H1 (cell line): ENCODE results near the gene FOXL2NB. TPM values are rescaled to one million over a fixed set of nuclear protein-coding genes. Genes with fewer than 3 reads are reported as not detected.
A peak's percentile ranks its signal among the peaks of the same experiment; 100 is the strongest.

Source experiments
- CTCF ChIA-PET: fragments of 300-600 bp; sonication (Branson Sonifier 250); formaldehyde crosslinking; loops from one replicate; lab custom pipeline; 2021; ENCODE audit not compliant: partially characterized antibody; lab: Charles Lee
- POLR2A ChIA-PET: fragments of 300-600 bp; sonication (Branson Sonifier 250); formaldehyde crosslinking; loops from one replicate; lab custom pipeline; 2021; ENCODE audit warnings: inconsistent platforms; ENCODE audit not compliant: partially characterized antibody; lab: Charles Lee
- DNase-seq, 2 experiments: peaks; one replicate each; pipeline versions ENCODE4 v3.0.0 to v3.0.0-alpha.2; 2010 to 2022; ENCODE audit warnings: low spot score in 2 of 2, low read depth in 1 of 2, mixed read lengths in 1 of 2
- FAIRE-seq: peaks from 2 replicates; lab custom pipeline; 2011; peaks lifted over from hg19 to GRCh38; lab: Jason Lieb, UNC
- H2AFZ ChIP-seq: 2 replicates; pipeline ENCODE4 v1.8.1; 2012; ENCODE audit warnings: low read length, inconsistent platforms
- H2AK5ac ChIP-seq: 2 replicates; pipeline ENCODE4 v1.6.1; 2013; ENCODE audit warnings: low read depth, low read length
- H2BK120ac ChIP-seq: replicated peaks from 2 replicates; pipeline ENCODE3; 2013; ENCODE audit warnings: low read depth, low read length, inconsistent platforms
- H2BK12ac ChIP-seq: 2 replicates; pipeline ENCODE4 v1.6.1; 2013; ENCODE audit warnings: low read depth, low read length
- H2BK15ac ChIP-seq: 2 replicates; pipeline ENCODE4 v1.6.1; 2013; ENCODE audit warnings: low read length
- H2BK20ac ChIP-seq: 2 replicates; pipeline ENCODE4 v1.6.1; 2013; ENCODE audit warnings: low read length
- H2BK5ac ChIP-seq: 2 replicates; pipeline ENCODE4 v1.6.1; 2013; ENCODE audit warnings: low read depth, low read length
- H3K14ac ChIP-seq: 2 replicates; pipeline ENCODE4 v1.6.1; 2013; ENCODE audit warnings: inconsistent platforms; ENCODE audit not compliant: insufficient read length
- H3K18ac ChIP-seq: 2 replicates; pipeline ENCODE4 v1.6.1; 2013; ENCODE audit warnings: low read length; ENCODE audit errors: extremely low read depth
- H3K23ac ChIP-seq: 2 replicates; pipeline ENCODE4 v1.6.1; 2013; ENCODE audit warnings: inconsistent platforms; ENCODE audit not compliant: insufficient read length
- H3K23me2 ChIP-seq: 2 replicates; pipeline ENCODE4 v1.6.1; 2013; ENCODE audit warnings: low read depth, low read length
- H3K27ac ChIP-seq: 2 replicates; pipeline ENCODE4 v1.6.1; 2011; ENCODE audit warnings: low read depth, low read length, inconsistent platforms
- H3K27me3 ChIP-seq, 4 experiments: replicated peaks in 1 of 4; 1 replicate in 1 of 4; 2 replicates in 3 of 4; pipeline versions ENCODE4 v1.6.1 to v1.8.1; 2011 to 2013; ENCODE audit warnings: low read length in 3 of 4, mild to moderate bottlenecking in 3 of 4, inconsistent platforms in 2 of 4, mixed read lengths in 2 of 4, moderate library complexity in 1 of 4; ENCODE audit not compliant: control insufficient read depth in 3 of 4, insufficient read depth in 3 of 4; ENCODE audit errors: extremely low read depth in 1 of 4
- H3K36me3 ChIP-seq, 4 experiments: 2 replicates each; pipeline versions ENCODE4 v1.6.1 to v1.8.1; 2011 to 2013; ENCODE audit warnings: mild to moderate bottlenecking in 4 of 4, low read length in 3 of 4, moderate library complexity in 2 of 4, control low read depth in 1 of 4, inconsistent platforms in 1 of 4; ENCODE audit not compliant: insufficient read depth in 4 of 4, control insufficient read depth in 2 of 4
- H3K4ac ChIP-seq: replicated peaks from 2 replicates; pipeline ENCODE3; 2013; ENCODE audit warnings: low read length, low read depth, mixed read lengths, inconsistent platforms; ENCODE audit not compliant: insufficient read length
- H3K4me1 ChIP-seq, 4 experiments: replicated peaks in 1 of 4; 1 replicate in 1 of 4; 2 replicates in 3 of 4; pipeline versions ENCODE4 v1.6.1 to v1.8.1; 2011 to 2013; ENCODE audit warnings: low read length in 3 of 4, inconsistent platforms in 2 of 4, mixed read lengths in 1 of 4; ENCODE audit not compliant: insufficient read depth in 4 of 4, control insufficient read depth in 3 of 4
- H3K4me2 ChIP-seq, 2 experiments: 2 replicates each; pipeline versions ENCODE4 v1.6.1 to v1.8.1; 2011 to 2013; ENCODE audit warnings: low read depth in 2 of 2, low read length in 2 of 2, control low read depth in 1 of 2, inconsistent platforms in 1 of 2, mild to moderate bottlenecking in 1 of 2; ENCODE audit not compliant: insufficient read depth in 1 of 2
- H3K4me3 ChIP-seq, 4 experiments: fragments of 200-600, 300-600 bp in 1 of 4; sonication (generic), shearing (Covaris generic), sonication (Bioruptor Twin) in 1 of 4; 2 replicates each; pipeline versions ENCODE4 v1.5.1 to v1.8.1; 2011 to 2016; ENCODE audit warnings: low read length in 4 of 4, low read depth in 3 of 4, control low read depth in 2 of 4, inconsistent platforms in 2 of 4, mild to moderate bottlenecking in 2 of 4, mixed read lengths in 1 of 4, moderate library complexity in 1 of 4; ENCODE audit not compliant: insufficient read depth in 2 of 4; ENCODE audit errors: extremely low read depth in 1 of 4
- H3K56ac ChIP-seq: replicated peaks from 2 replicates; pipeline ENCODE3; 2013; ENCODE audit warnings: low read depth, mild to moderate bottlenecking, mixed read lengths, low read length, inconsistent platforms; ENCODE audit not compliant: insufficient read length
- H3K79me1 ChIP-seq: 2 replicates; pipeline ENCODE4 v1.6.1; 2013; ENCODE audit warnings: low read depth, low read length, control low read depth
- H3K79me2 ChIP-seq, 2 experiments: 2 replicates each; pipeline versions ENCODE4 v1.6.1 to v1.8.1; 2012 to 2013; ENCODE audit warnings: low read length in 2 of 2, mild to moderate bottlenecking in 2 of 2, inconsistent platforms in 1 of 2; ENCODE audit not compliant: insufficient read depth in 2 of 2, control insufficient read depth in 1 of 2
- H3K9ac ChIP-seq, 4 experiments: replicated peaks in 1 of 4; 1 replicate in 1 of 4; 2 replicates in 3 of 4; pipeline versions ENCODE4 v1.6.1 to v1.8.1; 2011 to 2013; ENCODE audit warnings: low read depth in 3 of 4, low read length in 3 of 4, control low read depth in 2 of 4, mild to moderate bottlenecking in 2 of 4, moderate library complexity in 2 of 4, inconsistent platforms in 1 of 4; ENCODE audit errors: extremely low read depth in 1 of 4
- H3K9me3 ChIP-seq, 2 experiments: 2 replicates each; pipeline versions ENCODE4 v1.6.1 to v1.8.1; 2012 to 2013; ENCODE audit warnings: mild to moderate bottlenecking in 2 of 2, moderate library complexity in 2 of 2, control low read depth in 1 of 2, inconsistent platforms in 1 of 2, low read depth in 1 of 2, low read length in 1 of 2, mixed read lengths in 1 of 2; ENCODE audit not compliant: insufficient read depth in 2 of 2
- H4K20me1 ChIP-seq, 2 experiments: replicated peaks in 1 of 2; 2 replicates each; pipeline versions ENCODE3 to v1.8.1; 2011 to 2013; ENCODE audit warnings: inconsistent platforms in 2 of 2, low read length in 2 of 2, mild to moderate bottlenecking in 1 of 2; ENCODE audit not compliant: insufficient read depth in 2 of 2, control insufficient read depth in 1 of 2
- H4K5ac ChIP-seq: 2 replicates; pipeline ENCODE4 v1.6.1; 2013; ENCODE audit warnings: low read length, low read depth, mixed read lengths, inconsistent platforms; ENCODE audit not compliant: insufficient read length
- H4K8ac ChIP-seq: 2 replicates; pipeline ENCODE4 v1.8.0; 2013; ENCODE audit warnings: mild to moderate bottlenecking, moderate library complexity, low read length, inconsistent platforms; ENCODE audit not compliant: insufficient read depth; ENCODE audit errors: extremely low read depth
- H4K91ac ChIP-seq: replicated peaks from 2 replicates; pipeline ENCODE3; 2013; ENCODE audit warnings: low read length, mixed read lengths, inconsistent platforms; ENCODE audit not compliant: insufficient read length
- RNF2 ChIP-seq: fragments of 200-900, 300-1000 bp; sonication (generic); IDR thresholded peaks from 2 replicates; pipeline ENCODE4 v1.7.1; 2016; ENCODE audit warnings: borderline replicate concordance, low read depth, mild to moderate bottlenecking, antibody characterized with exemption, low read length; ENCODE audit not compliant: poor library complexity, severe bottlenecking; ENCODE audit errors: missing control alignments
- TEAD4 ChIP-seq: IDR thresholded peaks from 2 replicates; pipeline ENCODE4 v1.6.1; 2012; ENCODE audit warnings: low read depth, low read length, inconsistent platforms, mixed read lengths
- WGBS, 2 experiments: shearing (Covaris generic) in 1 of 2; methylation state at CpG; one replicate each; pipeline versions ENCODE4 v1.1.6 to v1.1.7; 2013 to 2015; ENCODE audit warnings: low lambda C conversion rate in 2 of 2, mixed read lengths in 2 of 2, inconsistent platforms in 1 of 2, low coverage in 1 of 2, missing lambda C conversion rate in 1 of 2; ENCODE audit not compliant: insufficient replicate concordance in 2 of 2, insufficient coverage in 1 of 2, insufficient read length in 1 of 2; ENCODE audit errors: extremely low coverage in 1 of 2, missing lambda C conversion rate in 1 of 2; 5-methylcytosine and 5-hydroxymethylcytosine counted together
- polyA plus RNA-seq, 7 experiments: library from polyadenylated mRNA; depleted of rRNA in 3 of 7; stranded (reverse) in 5 of 7; unstranded in 2 of 7; fragments of >200 nt in 5 of 7; fragments of 200-250 nt in 2 of 7; gene quantifications; 1 replicate in 5 of 7; 2 replicates in 1 of 7; 4 replicates in 1 of 7; pipeline versions ENCODE4 v1.2.1 to v1.2.3, GENCODE V29; 2011 to 2013; ENCODE audit warnings: missing spikeins in 2 of 7, mixed read lengths in 2 of 7
- total RNA-seq: library from RNA; stranded (reverse); fragmentation: NEBNext Ultra II Directional; extraction: Animal tissue kit (Norgen Biotek cat#: 25700); gene quantifications from 2 replicates; pipeline ENCODE4 v1.2.1, GENCODE V29; 2021

The FOXL2NB gene
- total and polyA plus RNA-seq, 2 of the 8 experiments (the other 6 are each of a cell fraction or from before 2014, with no cell fraction given) = 5.4 to 7.3 TPM

DNA sequence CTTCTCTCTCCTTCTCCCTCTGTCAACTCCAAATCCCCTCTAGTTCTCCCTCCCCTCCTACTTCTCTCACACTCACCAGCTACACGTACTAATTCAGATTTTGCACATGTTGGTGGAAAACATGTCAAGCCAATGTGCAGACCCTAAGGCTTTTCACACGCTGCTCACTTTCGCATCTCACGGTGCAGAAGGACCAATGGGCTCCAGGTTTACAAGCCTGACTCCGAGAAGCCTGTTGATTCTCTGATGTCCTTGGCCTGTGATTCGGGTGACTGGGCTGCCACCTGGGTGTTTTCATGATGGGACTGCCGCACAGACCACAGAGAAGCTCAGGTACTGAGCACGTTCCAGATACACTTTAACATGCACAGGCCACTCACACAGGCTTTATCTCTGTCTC, 3.7 kb downstream of the FOXL2NB start:
- Histone ChIP-seq H3K14ac (no peak overlapping the region), H3K23ac (no peak overlapping the region), H4K5ac (no peak overlapping the region), H3K56ac (no peak overlapping the region), H3K4me1 (peaks cover 7 to 28% (median 12%) of the 10 kb centered on the region in 4 experiments), H3K27me3 (peaks cover 44 to 69% (median 63%) of the 10 kb centered on the region in 4 experiments), H3K23me2 (peaks cover 21% of the 10 kb centered on the region), H2AFZ (no peak overlapping the region; the same call in 1 of the 2 replicates), H2BK20ac (no peak overlapping the region; the same call in 1 of the 2 replicates), H3K79me1 (no peaks in the 10 kb centered on the region), H2BK120ac (no peak overlapping the region), H2BK5ac (peak overlapping the region; percentile 13; the same call in 1 of the 2 replicates), H3K9ac (no peak overlapping the region), H2BK15ac (peak overlapping the region; percentile 46; the same call in 1 of the 2 replicates), H3K27ac (no peak overlapping the region), H4K91ac (no peak overlapping the region), H4K20me1 (peaks cover 4 to 8% of the 10 kb centered on the region in 2 experiments)
- 68% methylated on average over 8 of the region's 8 CpGs; no CpG with 5 or more reads in 1 of the 2 experiments for WGBS, 2 experiments
- no peak for FAIRE-seq
- CTCF ChIA-PET = interaction anchor here (0.8 to 8.8 kb wide), 11 partner anchors 9 to 533 kb away, joined by 3 to 78 read pairs (median 10); no protein-coding TSS in a partner anchor
- no peak for TF ChIP-seq TEAD4
- peak; percentile 4 for TF ChIP-seq RNF2
- TF ChIP-seq, all 59 proteins: peak for 1
- no peaks in the 10 kb centered on the region for H3K79me2 ChIP-seq
- POLR2A ChIA-PET = interaction anchor here (0.9 to 10.0 kb wide), 6 partner anchors 9 to 368 kb away, joined by 3 to 149 read pairs (median 4); no protein-coding TSS in a partner anchor
- peak overlapping the region; percentile 88; the same call in 1 of the 2 replicates for H2BK12ac ChIP-seq
- peaks cover 0 to 4% (median 0%) of the 10 kb centered on the region in 4 experiments; a peak in 1 of 8 replicates for H3K36me3 ChIP-seq
- H3K4me3 ChIP-seq = peak overlapping the region in 2 of 4 experiments; percentile 32 to 67; a peak in 3 of 8 replicates
- H2AK5ac ChIP-seq = no peak overlapping the region
- H3K4ac ChIP-seq = no peak overlapping the region
- DNase-seq = peak in 1 of 2 experiments; percentile 43
- H3K18ac ChIP-seq = peak overlapping the region; percentile 67
- no peaks in the 10 kb centered on the region for H3K9me3 ChIP-seq
- no peak overlapping the region for H4K8ac ChIP-seq
- H3K4me2 ChIP-seq = peak overlapping the region; percentile 81 to 84
